Ureter (tissue), 1 donor: ENCODE data around the gene ELMO1. TPM values are rescaled to one million over a fixed set of nuclear protein-coding genes. Genes with fewer than 3 reads are reported as not detected.

Experiments
- DNase-seq: peaks from one replicate; pipeline ENCODE4 v3.0.0-alpha.2; 2020; ENCODE audit warnings: low spot score
- total RNA-seq: library from RNA; stranded (reverse); gene quantifications from one replicate; pipeline ENCODE4 v1.2.4, GENCODE V29; 2023
- donor health status: DM: yes; HTN: yes; CAD: no.

Gene ELMO1
- total RNA-seq, 1 donor from 2014 or later: 51.9 TPM

GRCh38 chr7:37275078-37275710 lies 173.5 kb downstream of the ELMO1 start:
- no peak for DNase-seq

- no peak for DNase-seq
Measured at GRCh38 chr7:37273891-37274290, 174.8 kb downstream of the ELMO1 start.

- no peak for DNase-seq
Measured at GRCh38 chr7:37269711-37270508, 178.8 kb downstream of the ELMO1 start.

GRCh38 chr7:37267251-37267650 lies 181.4 kb downstream of the ELMO1 start:
- no peak for DNase-seq

DNA sequence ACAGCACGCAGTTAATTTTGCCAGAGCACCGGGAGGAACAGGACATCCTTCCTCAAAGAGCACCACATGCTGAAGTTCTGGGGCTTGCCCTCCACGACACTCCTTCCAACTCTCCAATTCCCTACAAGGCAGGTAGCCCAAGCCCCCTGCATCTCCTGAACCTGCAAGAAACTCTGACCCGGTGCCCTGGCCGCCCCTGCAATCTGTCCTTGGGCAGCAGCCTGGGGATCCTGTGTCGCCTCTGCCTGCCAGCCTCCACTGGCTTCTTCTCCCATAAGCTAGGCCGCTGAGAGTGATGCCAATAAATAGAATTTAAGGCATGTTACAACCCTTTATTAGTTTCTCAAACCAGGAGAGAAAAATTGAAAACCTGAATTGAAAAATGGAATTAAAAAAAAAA lies 182.8 kb downstream of the ELMO1 start:
- DNase-seq: no peak

GRCh38 chr7:37265006-37265405 lies 183.7 kb downstream of the ELMO1 start:
- no peak for DNase-seq

GRCh38 chr7:37262181-37262580 lies 186.5 kb downstream of the ELMO1 start:
- no peak for DNase-seq

- DNase-seq: no peak
Measured at GRCh38 chr7:37259319-37259821, 189.3 kb downstream of the ELMO1 start.

DNA sequence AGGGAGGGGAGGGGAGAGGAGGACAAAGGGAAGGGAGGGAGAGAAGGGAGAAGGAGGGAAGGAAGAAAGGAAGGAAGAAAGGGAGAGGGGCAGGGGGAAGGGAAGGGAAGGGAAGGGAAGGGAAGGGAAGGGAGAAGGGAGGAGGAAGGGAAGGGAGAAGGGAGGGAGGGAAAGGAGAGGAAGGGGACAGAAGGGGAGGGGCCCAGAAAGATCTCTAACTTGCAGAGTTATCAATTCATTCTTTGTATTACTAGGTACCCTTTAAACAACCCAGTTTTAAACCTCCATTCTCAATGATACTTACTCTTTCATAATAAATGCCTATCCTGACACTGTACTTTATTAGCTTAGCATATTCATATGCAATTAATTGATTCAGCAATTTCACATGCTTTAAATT lies 192.0 kb downstream of the ELMO1 start:
- DNase-seq: no peak

DNA sequence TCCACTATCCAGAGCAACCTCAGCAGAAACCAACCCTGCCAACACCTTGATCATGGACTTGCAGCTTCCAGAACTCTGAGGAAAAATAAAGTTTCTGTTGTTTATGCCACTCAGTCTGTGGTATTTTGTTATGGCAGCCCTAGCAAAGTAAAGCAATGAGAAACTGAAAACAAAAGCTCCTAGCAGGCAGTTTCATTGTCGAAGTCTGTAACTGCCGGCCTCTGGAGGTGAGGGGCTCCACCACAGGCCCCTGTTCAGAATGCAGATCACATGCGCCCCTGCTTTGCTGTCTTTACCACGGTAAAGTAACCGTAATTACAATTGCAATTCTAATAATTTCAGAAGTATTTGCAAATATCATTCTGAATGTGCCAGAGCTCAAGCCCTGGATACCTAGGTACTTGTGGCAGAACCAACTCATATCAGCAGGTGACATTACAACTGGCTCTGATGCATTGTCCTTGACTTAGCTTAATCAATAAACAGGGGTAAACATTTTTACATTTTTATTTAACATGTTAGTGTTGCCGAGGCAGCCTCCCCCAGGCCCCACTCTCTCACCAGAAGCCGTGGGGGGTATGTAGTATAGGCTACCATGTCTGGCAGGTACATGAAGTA lies 193.2 kb downstream of the ELMO1 start:
- DNase-seq: no peak

GRCh38 chr7:37251222-37251621 lies 197.4 kb downstream of the ELMO1 start:
- DNase-seq: no peak

- no peak for DNase-seq
Measured at GRCh38 chr7:37249240-37249639, 199.4 kb downstream of the ELMO1 start.

DNA sequence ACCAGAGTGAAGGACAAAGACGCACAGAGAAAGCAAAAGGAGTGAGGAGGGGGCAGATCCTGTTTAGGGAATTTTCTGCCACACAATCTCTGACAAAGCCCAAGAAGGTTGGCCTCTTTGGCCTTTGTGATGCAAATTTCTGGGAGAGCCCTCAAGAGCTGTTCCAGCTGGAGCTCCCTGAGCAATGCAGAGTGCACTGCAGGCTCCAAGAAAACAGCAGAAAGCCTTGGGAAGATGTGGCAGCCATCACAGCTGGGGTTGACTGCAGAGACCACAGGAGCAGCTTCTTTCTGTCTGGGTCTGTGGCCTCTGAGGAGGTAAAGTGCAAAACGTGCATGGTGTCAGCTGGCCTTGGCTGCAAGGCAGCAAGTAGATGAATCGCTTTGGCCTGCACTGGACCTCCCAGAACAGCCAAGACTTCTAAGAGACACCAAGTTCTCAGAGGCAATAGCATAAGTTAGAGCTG lies 200.2 kb downstream of the ELMO1 start:
- no peak for DNase-seq

DNA sequence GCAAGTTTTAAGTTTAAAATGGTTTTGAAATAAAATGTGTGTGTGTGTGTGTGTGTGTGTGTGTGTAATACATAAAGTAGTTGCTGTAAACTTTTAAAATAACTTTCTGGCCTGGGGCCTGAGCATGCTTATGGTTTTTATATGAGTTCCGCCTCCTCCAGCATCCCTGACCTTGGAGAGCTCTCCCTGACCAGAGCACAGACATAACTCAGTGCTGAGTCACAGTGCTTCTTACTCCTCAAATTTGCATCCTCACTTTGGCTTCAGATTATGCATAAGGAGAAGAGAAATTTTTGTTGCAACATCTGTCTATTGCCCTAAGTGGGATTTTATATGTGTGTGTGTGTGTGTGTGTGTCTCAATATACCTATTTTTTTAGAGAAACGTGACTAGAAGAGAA lies 200.8 kb downstream of the ELMO1 start:
- no peak for DNase-seq

DNA sequence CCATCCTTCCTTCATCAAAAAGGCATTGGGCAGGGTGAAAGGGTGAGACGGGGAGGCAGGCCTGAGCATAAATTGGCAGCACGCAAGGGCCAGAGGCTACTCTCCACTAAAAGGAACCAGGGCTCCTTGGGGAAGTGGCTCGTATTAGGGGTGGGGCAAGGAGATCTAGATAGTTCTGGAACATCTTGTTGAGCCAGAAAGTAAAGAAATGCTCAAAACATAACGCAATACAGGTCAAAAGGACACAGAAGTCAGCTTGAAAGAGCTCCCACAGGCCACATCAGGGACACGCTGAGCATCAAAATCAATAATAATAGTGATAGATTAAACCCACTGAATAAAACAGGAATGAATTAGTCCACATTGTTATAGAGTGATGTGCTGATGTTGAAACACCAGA lies 203.1 kb downstream of the ELMO1 start:
- DNase-seq: no peak

- DNase-seq: no peak
Measured at GRCh38 chr7:37236906-37237305, 211.8 kb downstream of the ELMO1 start.

DNA sequence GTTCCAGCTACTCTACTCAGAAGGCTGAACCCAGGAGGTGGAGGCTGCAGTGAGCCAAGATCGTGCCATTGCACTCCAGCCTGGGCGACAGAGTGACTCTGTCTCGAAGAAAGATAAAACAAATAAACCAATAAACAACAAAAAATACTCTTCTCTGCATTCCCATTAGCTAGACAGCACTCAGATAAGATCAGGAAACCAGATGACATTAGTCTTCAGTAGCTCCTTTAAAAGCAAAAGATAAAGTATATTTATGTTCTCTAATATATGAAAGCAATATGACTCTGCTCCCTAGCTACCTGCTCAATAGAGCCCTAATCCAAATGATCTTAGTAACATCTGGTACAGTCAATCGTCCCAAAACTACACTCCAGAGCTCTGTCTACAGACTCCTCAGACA lies 212.9 kb downstream of the ELMO1 start:
- DNase-seq: no peak

- no peak for DNase-seq
Measured at GRCh38 chr7:37234928-37235327, 213.7 kb downstream of the ELMO1 start.

GRCh38 chr7:37234334-37234733 lies 214.3 kb downstream of the ELMO1 start:
- no peak for DNase-seq

- DNase-seq: no peak
Measured at GRCh38 chr7:37231613-37232012, 217.1 kb downstream of the ELMO1 start.

GRCh38 chr7:37230221-37230620 lies 218.4 kb downstream of the ELMO1 start:
- no peak for DNase-seq

- no peak for DNase-seq
Measured at GRCh38 chr7:37229381-37229780, 219.3 kb downstream of the ELMO1 start.
